AG04450 (cell line): Measurements from ENCODE around the gene IMP4. TPM values are rescaled to one million over a fixed set of nuclear protein-coding genes. Genes with fewer than 3 reads are reported as not detected.

Experiments
- CTCF ChIA-PET: fragments of 300-600, 350-600 bp; formaldehyde crosslinking; extraction: SDS; loops from one replicate; lab custom pipeline; 2022; ENCODE audit warnings: antibody characterized with exemption, inconsistent platforms; lab: Charles Lee
- POLR2A ChIA-PET: fragments of 350-600 bp; formaldehyde crosslinking; extraction: SDS; loops from one replicate; lab custom pipeline; 2021; ENCODE audit warnings: antibody characterized with exemption, inconsistent platforms; lab: Yijun Ruan, JAX
- DNase-seq: peaks from one replicate; pipeline ENCODE4 v3.0.0-alpha.2; 2011; ENCODE audit warnings: low read depth, low spot score
- H3K27ac ChIP-seq: one replicate; pipeline ENCODE4 v1.5.1; 2012; ENCODE audit warnings: low read depth, low read length, control low read depth
- H3K27me3 ChIP-seq: one replicate; pipeline ENCODE4 v1.6.0; 2012; ENCODE audit warnings: low read length; ENCODE audit not compliant: control insufficient read depth, insufficient read depth
- H3K4me3 ChIP-seq: 2 replicates; pipeline ENCODE4 v1.5.1; 2011; ENCODE audit warnings: mild to moderate bottlenecking, low read depth, low read length, control low read depth
- H3K9me3 ChIP-seq: 2 replicates; pipeline ENCODE4 v1.5.1; 2012; ENCODE audit warnings: low read length; ENCODE audit not compliant: control insufficient read depth, insufficient read depth
- polyA plus RNA-seq: library from polyadenylated mRNA; depleted of rRNA; stranded (reverse); fragments of >200 nt; gene quantifications from 2 replicates; pipeline ENCODE4 v1.2.3, GENCODE V29; 2011
- TF ChIP-seq, protein P1 (sequence below): IDR thresholded peaks from 2 replicates; pipeline ENCODE4 v1.5.1; 2011; ENCODE audit warnings: low read depth, low read length, control low read depth, inconsistent platforms

The IMP4 gene
- polyA plus RNA-seq, 1 experiment = 51.0 TPM

- H3K27me3 ChIP-seq = no peaks in the 10 kb centered on the region
- POLR2A ChIA-PET = no interaction called here
- TF ChIP-seq, protein P1, sequence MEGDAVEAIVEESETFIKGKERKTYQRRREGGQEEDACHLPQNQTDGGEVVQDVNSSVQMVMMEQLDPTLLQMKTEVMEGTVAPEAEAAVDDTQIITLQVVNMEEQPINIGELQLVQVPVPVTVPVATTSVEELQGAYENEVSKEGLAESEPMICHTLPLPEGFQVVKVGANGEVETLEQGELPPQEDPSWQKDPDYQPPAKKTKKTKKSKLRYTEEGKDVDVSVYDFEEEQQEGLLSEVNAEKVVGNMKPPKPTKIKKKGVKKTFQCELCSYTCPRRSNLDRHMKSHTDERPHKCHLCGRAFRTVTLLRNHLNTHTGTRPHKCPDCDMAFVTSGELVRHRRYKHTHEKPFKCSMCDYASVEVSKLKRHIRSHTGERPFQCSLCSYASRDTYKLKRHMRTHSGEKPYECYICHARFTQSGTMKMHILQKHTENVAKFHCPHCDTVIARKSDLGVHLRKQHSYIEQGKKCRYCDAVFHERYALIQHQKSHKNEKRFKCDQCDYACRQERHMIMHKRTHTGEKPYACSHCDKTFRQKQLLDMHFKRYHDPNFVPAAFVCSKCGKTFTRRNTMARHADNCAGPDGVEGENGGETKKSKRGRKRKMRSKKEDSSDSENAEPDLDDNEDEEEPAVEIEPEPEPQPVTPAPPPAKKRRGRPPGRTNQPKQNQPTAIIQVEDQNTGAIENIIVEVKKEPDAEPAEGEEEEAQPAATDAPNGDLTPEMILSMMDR = no peak
- CTCF ChIA-PET = interaction anchor here (1.5 kb wide), 1 partner anchor 24 kb away, joined by 3 read pairs; no protein-coding TSS in a partner anchor
- no peak overlapping the region for H3K4me3 ChIP-seq
- no peak for DNase-seq
- no peaks in the 10 kb centered on the region for H3K9me3 ChIP-seq
- H3K27ac ChIP-seq = no peak overlapping the region
Measured at GRCh38 chr2:130349174-130349573, 6.5 kb downstream of the IMP4 start.

- H3K27me3 ChIP-seq = no peaks in the 10 kb centered on the region
- CTCF ChIA-PET = interaction anchor here (0.9 kb wide), 1 partner anchor 22 kb away, joined by 3 read pairs; no protein-coding TSS in a partner anchor
- no peaks in the 10 kb centered on the region for H3K9me3 ChIP-seq
- POLR2A ChIA-PET = no interaction called here
- DNase-seq = no peak
- no peak overlapping the region for H3K4me3 ChIP-seq
- no peak overlapping the region for H3K27ac ChIP-seq
- TF ChIP-seq, protein P1 = no peak
Measured at GRCh38 chr2:130351711-130352110, 9.0 kb downstream of the IMP4 start.

DNA sequence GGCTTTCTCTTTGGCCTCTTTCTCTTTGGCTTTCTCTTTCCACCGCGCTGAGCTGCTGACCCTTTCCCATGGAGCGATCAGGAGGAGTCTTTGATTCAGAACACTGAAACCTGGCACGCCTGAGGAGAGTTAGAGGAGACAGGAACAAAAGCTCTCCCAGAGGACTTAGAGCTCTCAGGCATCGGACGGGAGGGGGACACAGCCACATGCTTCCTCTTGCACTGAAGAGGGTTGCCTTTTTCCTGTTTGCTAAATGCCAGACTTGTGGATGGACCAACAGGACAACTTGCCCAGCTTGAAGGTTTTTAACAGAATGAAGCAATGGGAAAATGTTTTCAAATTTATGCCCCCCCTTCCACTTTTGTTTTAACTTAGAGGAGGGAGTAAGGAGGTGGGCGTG, 9.5 kb downstream of the IMP4 start:
- no peak for DNase-seq
- no peak overlapping the region for H3K4me3 ChIP-seq
- H3K27ac ChIP-seq = no peak overlapping the region
- ChIA-PET POLR2A (no interaction called here), CTCF (interaction anchor here (0.9 kb wide), 1 partner anchor 21 kb away, joined by 3 read pairs; no protein-coding TSS in a partner anchor)
- H3K27me3 ChIP-seq = no peaks in the 10 kb centered on the region
- TF ChIP-seq, protein P1 = no peak
- H3K9me3 ChIP-seq = no peaks in the 10 kb centered on the region

DNA sequence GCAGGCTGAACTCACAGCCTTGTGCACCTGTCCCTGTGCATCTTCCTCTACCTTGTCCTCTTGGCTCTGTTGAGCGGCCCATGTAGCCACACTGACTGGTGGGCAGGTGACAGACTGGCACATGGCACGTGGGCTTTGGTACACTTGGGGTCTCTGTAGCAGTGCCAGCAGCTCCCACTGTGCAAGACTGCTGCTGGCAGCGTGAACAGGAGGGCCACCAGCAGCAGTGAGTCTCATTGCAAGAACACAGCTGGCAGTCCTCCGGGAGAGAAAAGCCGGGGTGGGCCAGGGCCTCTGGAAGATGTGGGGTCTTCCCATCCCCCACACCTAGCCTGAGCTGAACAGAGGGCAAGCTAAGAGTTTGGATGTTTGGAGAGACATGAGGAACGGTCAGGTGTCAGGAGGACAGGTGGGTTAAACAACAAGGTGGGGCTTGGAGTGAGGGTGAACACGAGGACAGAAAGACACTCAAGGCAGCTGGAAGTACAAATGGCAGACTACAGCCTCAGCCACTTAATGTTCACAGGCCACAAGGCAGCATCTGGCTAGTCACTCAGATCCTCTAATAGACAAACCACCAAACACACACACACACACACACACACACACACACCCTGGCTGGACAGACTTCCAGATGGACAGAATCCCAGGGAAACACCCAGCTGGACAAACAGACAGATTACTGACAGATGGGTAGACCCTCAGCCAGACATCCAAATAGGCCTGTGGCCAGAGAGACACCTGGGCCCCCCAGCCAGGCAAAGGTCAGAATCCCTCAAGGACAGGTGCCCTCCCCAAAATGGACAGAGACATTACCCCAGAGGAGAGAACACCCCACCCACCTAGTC, 10.8 kb downstream of the IMP4 start:
- Histone ChIP-seq H3K4me3 (no peak overlapping the region), H3K27me3 (no peaks in the 10 kb centered on the region), H3K27ac (no peak overlapping the region), H3K9me3 (no peaks in the 10 kb centered on the region)
- ChIA-PET POLR2A (interaction anchor here (1.9 kb wide), 1 partner anchor 11 kb away, joined by 9 read pairs; the partner anchor contains the start of gene IMP4), CTCF (interaction anchor here (1.7 to 1.9 kb wide), 2 partner anchors 11 to 20 kb away, joined by 5 to 8 read pairs; partner anchors contain the start of gene IMP4)
- TF ChIP-seq, protein P1 = no peak
- DNase-seq = no peak

DNA sequence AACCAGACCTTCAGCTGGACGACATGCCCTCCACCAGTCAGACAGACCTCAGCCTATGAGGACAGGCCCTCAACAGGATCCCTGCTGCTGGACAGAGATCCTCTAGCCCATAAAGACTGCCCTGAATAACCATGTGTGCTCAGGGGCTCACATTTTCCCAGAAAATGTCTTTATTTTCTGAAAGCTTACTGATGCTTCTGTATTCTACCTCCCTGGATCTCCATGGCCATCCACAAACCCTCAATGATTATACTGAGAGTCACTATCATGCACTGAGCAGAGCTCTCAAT, 11.4 kb downstream of the IMP4 start:
- no peak for DNase-seq
- no peaks in the 10 kb centered on the region for H3K27me3 ChIP-seq
- H3K4me3 ChIP-seq = no peak overlapping the region
- ChIA-PET POLR2A (interaction anchor here (1.9 kb wide), 1 partner anchor 12 kb away, joined by 9 read pairs; the partner anchor contains the start of gene IMP4), CTCF (interaction anchor here (1.6 to 1.9 kb wide), 3 partner anchors 12 to 173 kb away, joined by 5 to 8 read pairs (median 5); partner anchors contain the start of genes IMP4 and SMPD4)
- TF ChIP-seq, protein P1 = no peak
- H3K9me3 ChIP-seq = no peaks in the 10 kb centered on the region; the same call in 1 of the 2 replicates
- H3K27ac ChIP-seq = no peak overlapping the region
